HL-60 (cell line): ENCODE data around the gene ZNRF2.

Experiments
- DNase-seq, 2 experiments: peaks; one replicate each; pipeline ENCODE4 v3.0.0-alpha.2; 2010 to 2020; ENCODE audit warnings: low read depth in 1 of 2, low spot score in 1 of 2
- H3K27ac ChIP-seq: fragments of 250-450 bp; sonication (Bioruptor Pico); replicated peaks from 2 replicates; pipeline ENCODE4 v1.5.1; 2020; ENCODE audit warnings: mild to moderate bottlenecking, moderate library complexity
- H3K27me3 ChIP-seq: fragments of 250-450 bp; sonication (Bioruptor Pico); 2 replicates; pipeline ENCODE4 v1.5.1; 2021; ENCODE audit warnings: mild to moderate bottlenecking, moderate library complexity; ENCODE audit not compliant: insufficient read depth, poor library complexity, severe bottlenecking
- H3K4me3 ChIP-seq: replicated peaks from 2 replicates; pipeline ENCODE4 v1.5.1; 2011; ENCODE audit warnings: mild to moderate bottlenecking, control low read depth, low read length; ENCODE audit not compliant: insufficient read depth
- CTCF ChIP-seq: IDR thresholded peaks from one replicate; pipeline ENCODE4 v1.5.1; 2011; ENCODE audit warnings: low read length, control low read depth, inconsistent platforms; ENCODE audit not compliant: insufficient read depth
- GABPA ChIP-seq: IDR thresholded peaks from 2 replicates; pipeline ENCODE4 v1.6.1; 2012; ENCODE audit warnings: low read depth
- POLR2AphosphoS5 ChIP-seq: IDR thresholded peaks from 2 replicates; pipeline ENCODE4 v1.6.1; 2012; ENCODE audit warnings: low read depth
- SPI1 ChIP-seq: IDR thresholded peaks from 2 replicates; pipeline ENCODE4 v1.6.1; 2012; ENCODE audit warnings: low read depth, mild to moderate bottlenecking, borderline replicate concordance
- TF ChIP-seq, protein P1 (sequence below): IDR thresholded peaks from 2 replicates; pipeline ENCODE4 v1.6.1; 2012; ENCODE audit warnings: low read depth; ENCODE audit not compliant: insufficient replicate concordance

ZNRF2 gene

GRCh38 chr7:30244340-30244739 lies 40.1 kb upstream of the ZNRF2 start:
- no peak overlapping the region for H3K4me3 ChIP-seq
- H3K27me3 ChIP-seq, result no peaks in the 10 kb centered on the region
- no peak for TF ChIP-seq SPI1
- no peak for TF ChIP-seq CTCF
- no peak for TF ChIP-seq GABPA
- no peak for TF ChIP-seq POLR2AphosphoS5
- TF ChIP-seq, protein P1, sequence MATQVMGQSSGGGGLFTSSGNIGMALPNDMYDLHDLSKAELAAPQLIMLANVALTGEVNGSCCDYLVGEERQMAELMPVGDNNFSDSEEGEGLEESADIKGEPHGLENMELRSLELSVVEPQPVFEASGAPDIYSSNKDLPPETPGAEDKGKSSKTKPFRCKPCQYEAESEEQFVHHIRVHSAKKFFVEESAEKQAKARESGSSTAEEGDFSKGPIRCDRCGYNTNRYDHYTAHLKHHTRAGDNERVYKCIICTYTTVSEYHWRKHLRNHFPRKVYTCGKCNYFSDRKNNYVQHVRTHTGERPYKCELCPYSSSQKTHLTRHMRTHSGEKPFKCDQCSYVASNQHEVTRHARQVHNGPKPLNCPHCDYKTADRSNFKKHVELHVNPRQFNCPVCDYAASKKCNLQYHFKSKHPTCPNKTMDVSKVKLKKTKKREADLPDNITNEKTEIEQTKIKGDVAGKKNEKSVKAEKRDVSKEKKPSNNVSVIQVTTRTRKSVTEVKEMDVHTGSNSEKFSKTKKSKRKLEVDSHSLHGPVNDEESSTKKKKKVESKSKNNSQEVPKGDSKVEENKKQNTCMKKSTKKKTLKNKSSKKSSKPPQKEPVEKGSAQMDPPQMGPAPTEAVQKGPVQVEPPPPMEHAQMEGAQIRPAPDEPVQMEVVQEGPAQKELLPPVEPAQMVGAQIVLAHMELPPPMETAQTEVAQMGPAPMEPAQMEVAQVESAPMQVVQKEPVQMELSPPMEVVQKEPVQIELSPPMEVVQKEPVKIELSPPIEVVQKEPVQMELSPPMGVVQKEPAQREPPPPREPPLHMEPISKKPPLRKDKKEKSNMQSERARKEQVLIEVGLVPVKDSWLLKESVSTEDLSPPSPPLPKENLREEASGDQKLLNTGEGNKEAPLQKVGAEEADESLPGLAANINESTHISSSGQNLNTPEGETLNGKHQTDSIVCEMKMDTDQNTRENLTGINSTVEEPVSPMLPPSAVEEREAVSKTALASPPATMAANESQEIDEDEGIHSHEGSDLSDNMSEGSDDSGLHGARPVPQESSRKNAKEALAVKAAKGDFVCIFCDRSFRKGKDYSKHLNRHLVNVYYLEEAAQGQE, result no peak
- no peak overlapping the region for H3K27ac ChIP-seq
- DNase-seq, result no peak

DNA sequence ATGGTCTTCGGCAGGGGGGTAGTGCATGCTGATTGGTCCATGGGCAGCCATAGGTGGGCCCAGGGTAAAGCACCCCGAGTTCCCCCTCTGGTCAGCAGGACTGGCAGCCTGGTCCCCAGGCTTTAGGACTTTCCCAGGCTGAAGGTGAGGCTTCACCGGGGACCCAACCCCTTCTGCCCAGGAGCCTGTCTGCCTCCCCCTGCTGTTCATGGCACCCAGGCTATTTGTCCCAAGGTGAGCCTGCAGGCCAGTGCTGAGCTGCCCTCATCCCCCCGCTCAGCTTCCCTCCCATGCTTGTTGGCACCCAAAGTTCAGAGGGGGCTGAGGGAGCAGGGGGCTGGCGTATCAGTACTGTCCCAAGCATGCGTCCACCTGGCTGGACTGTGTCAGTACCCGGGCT lies 38.5 kb upstream of the ZNRF2 start:
- Histone ChIP-seq H3K27ac (no peak overlapping the region), H3K27me3 (no peaks in the 10 kb centered on the region), H3K4me3 (no peak overlapping the region)
- DNase-seq, result no peak
- TF ChIP-seq CTCF (no peak), POLR2AphosphoS5 (no peak)

- Histone ChIP-seq H3K27ac (no peak overlapping the region), H3K4me3 (no peak overlapping the region), H3K27me3 (no peaks in the 10 kb centered on the region)
- no peak for DNase-seq
- no peak for TF ChIP-seq CTCF
- TF ChIP-seq GABPA, result no peak
- no peak for TF ChIP-seq POLR2AphosphoS5
- TF ChIP-seq SPI1, result no peak
- TF ChIP-seq, protein P1, result no peak
Observed at GRCh38 chr7:30246392-30246791, 38.0 kb upstream of the ZNRF2 start.

GRCh38 chr7:30247541-30248401 lies 36.6 kb upstream of the ZNRF2 start:
- Histone ChIP-seq H3K27ac (no peak overlapping the region), H3K4me3 (no peak overlapping the region), H3K27me3 (no peaks in the 10 kb centered on the region)
- TF ChIP-seq GABPA (no peak), POLR2AphosphoS5 (no peak), CTCF (no peak)
- TF ChIP-seq, protein P1, result no peak
- DNase-seq, result no peak
